HepG2 (cell line): ENCODE measurements around the gene NAV2. TPM values are rescaled to one million over a fixed set of nuclear protein-coding genes. Genes with fewer than 3 reads are reported as not detected.

Source experiments
- ERF ChIP-seq: IDR thresholded peaks from 2 replicates; pipeline ENCODE4 v1.6.1; 2018; ENCODE audit warnings: missing biosample characterization, missing genetic modification reagents
- KLF11 ChIP-seq: IDR thresholded peaks from 2 replicates; pipeline ENCODE4 v1.6.1; 2016; ENCODE audit warnings: missing compliant biosample characterization
- PAX8 ChIP-seq: sonication (generic); formaldehyde crosslinking; IDR thresholded peaks from 2 replicates; pipeline ENCODE4 v1.8.0; 2022; ENCODE audit warnings: mild to moderate bottlenecking, missing genetic modification reagents, borderline replicate concordance
- PLRG1 ChIP-seq: fragments of 450-650 bp; conservative IDR thresholded peaks from 2 replicates; pipeline ENCODE4 v1.6.1; 2016
- RARG ChIP-seq: sonication (generic); formaldehyde crosslinking; IDR thresholded peaks from 2 replicates; pipeline ENCODE4 v1.4.0; 2020; ENCODE audit warnings: low read depth, mild to moderate bottlenecking, missing genetic modification reagents
- SUZ12 ChIP-seq: fragments of 150-350 bp; IDR thresholded peaks from 2 replicates; pipeline ENCODE4 v1.6.1; 2014; ENCODE audit warnings: low read depth, low read length
- XBP1 ChIP-seq: sonication (generic); formaldehyde crosslinking; IDR thresholded peaks from 2 replicates; pipeline ENCODE4 v1.5.0; 2020; ENCODE audit warnings: missing genetic modification reagents
- ZHX2 ChIP-seq, 2 experiments: sonication (generic) in 1 of 2; formaldehyde crosslinking in 1 of 2; IDR thresholded peaks; 2 replicates each; pipeline versions ENCODE4 v1.6.1 to v1.9.0; 2014 to 2022; ENCODE audit warnings: antibody characterized with exemption in 1 of 2, borderline replicate concordance in 1 of 2, inconsistent platforms in 1 of 2, low read depth in 1 of 2, missing genetic modification reagents in 1 of 2
- ZNF687 ChIP-seq: sonication (generic); formaldehyde crosslinking; IDR thresholded peaks from 2 replicates; pipeline ENCODE4 v1.5.1; 2020; ENCODE audit warnings: mild to moderate bottlenecking, missing genetic modification reagents, moderate library complexity
- ZSCAN29 ChIP-seq: sonication (generic); formaldehyde crosslinking; conservative IDR thresholded peaks from 2 replicates; pipeline ENCODE4 v1.4.0; 2020; ENCODE audit warnings: mild to moderate bottlenecking, missing genetic modification reagents
- polyA plus RNA-seq, 8 experiments: library from polyadenylated mRNA; depleted of rRNA in 3 of 8; stranded (reverse) in 7 of 8; unstranded in 1 of 8; fragments of >200 nt; fragmentation: Illumina TruSeq in 4 of 8; extraction: Trizol in 4 of 8; gene quantifications; 2 replicates each; pipeline versions ENCODE4 v1.2.1 to v1.2.3, GENCODE V29; 2011 to 2016; ENCODE audit warnings: low read depth in 4 of 8, missing spikeins in 1 of 8, mixed read lengths in 1 of 8; ENCODE audit not compliant: insufficient read depth in 1 of 8
- total RNA-seq, 5 experiments: library from RNA; depleted of rRNA; stranded (reverse); fragments of >200 nt; fragmentation: Illumina TruSeq; extraction: Trizol; gene quantifications; 2 replicates each; pipeline ENCODE4 v1.2.3, GENCODE V29; 2016; ENCODE audit warnings: low read depth in 1 of 5
- TF ChIP-seq, protein P1 (sequence below): sonication (generic); formaldehyde crosslinking; IDR thresholded peaks from 2 replicates; pipeline ENCODE4 v1.4.0; 2020; ENCODE audit warnings: mild to moderate bottlenecking, missing genetic modification reagents, borderline replicate concordance
- TF ChIP-seq, protein P2 (sequence below): sonication (generic); formaldehyde crosslinking; conservative IDR thresholded peaks from 2 replicates; pipeline ENCODE4 v1.4.0; 2020; ENCODE audit warnings: missing genetic modification reagents

The NAV2 gene
- total and polyA plus RNA-seq, 2 of the 13 experiments (the other 11 are each of a cell fraction or from before 2014, with no cell fraction given) = 9.3 to 34.6 TPM

DNA sequence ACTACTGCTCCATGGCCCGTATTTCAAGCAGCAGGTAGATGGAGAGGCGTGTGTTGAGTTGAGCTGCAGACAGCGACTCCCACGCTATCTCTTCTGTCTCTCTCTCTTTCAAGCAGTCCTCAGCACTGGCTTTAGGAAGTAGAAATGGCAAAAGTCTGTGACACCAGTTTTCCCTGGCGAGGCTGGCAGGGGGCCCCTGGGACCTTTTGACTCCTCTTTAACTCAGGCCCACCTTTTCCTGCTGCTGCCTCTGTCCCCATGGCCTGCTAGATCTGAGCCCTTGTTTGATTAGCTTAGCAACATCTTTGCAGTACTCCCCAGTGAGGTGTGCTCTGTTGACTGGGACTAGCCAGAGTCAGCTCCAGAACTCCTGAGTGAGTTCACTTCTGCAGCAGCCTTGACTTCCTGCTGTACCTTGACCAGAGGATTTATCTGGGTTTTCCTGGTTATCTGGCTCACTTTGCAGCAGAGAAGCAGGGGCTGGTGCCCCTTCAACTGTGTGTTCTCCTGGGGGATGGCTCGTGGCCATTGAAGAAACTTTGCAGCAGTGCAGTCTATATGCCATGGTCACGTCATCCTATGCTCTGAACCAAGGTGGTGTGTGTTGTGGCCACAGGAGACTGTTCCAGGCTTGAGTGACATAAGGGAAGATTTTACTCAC is 263.8 kb downstream of the NAV2 start (continued):
- TF ChIP-seq SUZ12 (no peak), ZNF687 (CRISPR knock-in tag) (peak; percentile 71), ERF (CRISPR knock-in tag) (peak; percentile 33; the same call in 1 of the 2 replicates), ZHX2 (IDR thresholded peaks at IDR 0.05; ENCODE audit: low read depth) (0 out of 2 replicates have a peak, but pooled peaks have one; percentile 40), ZHX2 (CRISPR knock-in tag; IDR thresholded peaks at IDR 0.05; ENCODE audit: borderline replicate concordance) (no peak), ZSCAN29 (CRISPR knock-in tag) (peak; percentile 73; the same call in 1 of the 2 replicates), PAX8 (CRISPR knock-in tag) (no peak), PLRG1 (no peak), RARG (CRISPR knock-in tag) (no peak), KLF11 (CRISPR knock-in tag) (no peak), XBP1 (CRISPR knock-in tag) (no peak)
- TF ChIP-seq, protein P1, sequence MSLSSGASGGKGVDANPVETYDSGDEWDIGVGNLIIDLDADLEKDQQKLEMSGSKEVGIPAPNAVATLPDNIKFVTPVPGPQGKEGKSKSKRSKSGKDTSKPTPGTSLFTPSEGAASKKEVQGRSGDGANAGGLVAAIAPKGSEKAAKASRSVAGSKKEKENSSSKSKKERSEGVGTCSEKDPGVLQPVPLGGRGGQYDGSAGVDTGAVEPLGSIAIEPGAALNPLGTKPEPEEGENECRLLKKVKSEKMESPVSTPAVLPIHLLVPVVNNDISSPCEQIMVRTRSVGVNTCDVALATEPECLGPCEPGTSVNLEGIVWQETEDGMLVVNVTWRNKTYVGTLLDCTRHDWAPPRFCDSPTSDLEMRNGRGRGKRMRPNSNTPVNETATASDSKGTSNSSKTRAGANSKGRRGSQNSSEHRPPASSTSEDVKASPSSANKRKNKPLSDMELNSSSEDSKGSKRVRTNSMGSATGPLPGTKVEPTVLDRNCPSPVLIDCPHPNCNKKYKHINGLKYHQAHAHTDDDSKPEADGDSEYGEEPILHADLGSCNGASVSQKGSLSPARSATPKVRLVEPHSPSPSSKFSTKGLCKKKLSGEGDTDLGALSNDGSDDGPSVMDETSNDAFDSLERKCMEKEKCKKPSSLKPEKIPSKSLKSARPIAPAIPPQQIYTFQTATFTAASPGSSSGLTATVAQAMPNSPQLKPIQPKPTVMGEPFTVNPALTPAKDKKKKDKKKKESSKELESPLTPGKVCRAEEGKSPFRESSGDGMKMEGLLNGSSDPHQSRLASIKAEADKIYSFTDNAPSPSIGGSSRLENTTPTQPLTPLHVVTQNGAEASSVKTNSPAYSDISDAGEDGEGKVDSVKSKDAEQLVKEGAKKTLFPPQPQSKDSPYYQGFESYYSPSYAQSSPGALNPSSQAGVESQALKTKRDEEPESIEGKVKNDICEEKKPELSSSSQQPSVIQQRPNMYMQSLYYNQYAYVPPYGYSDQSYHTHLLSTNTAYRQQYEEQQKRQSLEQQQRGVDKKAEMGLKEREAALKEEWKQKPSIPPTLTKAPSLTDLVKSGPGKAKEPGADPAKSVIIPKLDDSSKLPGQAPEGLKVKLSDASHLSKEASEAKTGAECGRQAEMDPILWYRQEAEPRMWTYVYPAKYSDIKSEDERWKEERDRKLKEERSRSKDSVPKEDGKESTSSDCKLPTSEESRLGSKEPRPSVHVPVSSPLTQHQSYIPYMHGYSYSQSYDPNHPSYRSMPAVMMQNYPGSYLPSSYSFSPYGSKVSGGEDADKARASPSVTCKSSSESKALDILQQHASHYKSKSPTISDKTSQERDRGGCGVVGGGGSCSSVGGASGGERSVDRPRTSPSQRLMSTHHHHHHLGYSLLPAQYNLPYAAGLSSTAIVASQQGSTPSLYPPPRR (CRISPR knock-in tag) = peak; percentile 26; the same call in 1 of the 2 replicates
- TF ChIP-seq, protein P2, sequence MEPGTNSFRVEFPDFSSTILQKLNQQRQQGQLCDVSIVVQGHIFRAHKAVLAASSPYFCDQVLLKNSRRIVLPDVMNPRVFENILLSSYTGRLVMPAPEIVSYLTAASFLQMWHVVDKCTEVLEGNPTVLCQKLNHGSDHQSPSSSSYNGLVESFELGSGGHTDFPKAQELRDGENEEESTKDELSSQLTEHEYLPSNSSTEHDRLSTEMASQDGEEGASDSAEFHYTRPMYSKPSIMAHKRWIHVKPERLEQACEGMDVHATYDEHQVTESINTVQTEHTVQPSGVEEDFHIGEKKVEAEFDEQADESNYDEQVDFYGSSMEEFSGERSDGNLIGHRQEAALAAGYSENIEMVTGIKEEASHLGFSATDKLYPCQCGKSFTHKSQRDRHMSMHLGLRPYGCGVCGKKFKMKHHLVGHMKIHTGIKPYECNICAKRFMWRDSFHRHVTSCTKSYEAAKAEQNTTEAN (CRISPR knock-in tag) = no peak
